Activated T-helper 1 cell treated with Interleukin-2 at 50 U/mL for 16 hours (primary cell): ENCODE results near the gene AKT3.
A peak's percentile ranks its signal among the peaks of the same experiment; 100 is the strongest.
"Not testable (repeated sequence)": the region's sequence is repeated elsewhere in the genome, so short reads cannot be mapped to it uniquely, and the experiment has no call there.

ENCODE experiments used
- DNase-seq: peaks from one replicate; pipeline ENCODE4 v3.0.0-alpha.2; 2020; ENCODE audit warnings: low read depth

Gene AKT3

DNA sequence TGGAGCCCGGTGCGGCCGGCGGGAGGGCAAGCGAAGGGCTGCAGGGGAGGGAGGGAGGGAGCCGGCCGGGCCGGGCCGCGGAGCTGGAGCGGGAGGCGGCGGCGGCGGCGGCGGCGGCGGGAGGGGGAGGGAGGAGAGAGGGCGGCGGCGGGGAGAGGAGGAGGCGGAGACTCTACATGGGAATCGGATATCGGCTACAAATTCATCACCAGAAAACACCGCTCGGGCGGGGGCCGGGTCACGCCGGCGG, at the start of gene AKT3:
AKT3 (minus strand) TSS at position 42 of the 250 bp plus-strand sequence. CDS start 7,073 bp downstream, outside the sequence.
- no peak for DNase-seq

DNA sequence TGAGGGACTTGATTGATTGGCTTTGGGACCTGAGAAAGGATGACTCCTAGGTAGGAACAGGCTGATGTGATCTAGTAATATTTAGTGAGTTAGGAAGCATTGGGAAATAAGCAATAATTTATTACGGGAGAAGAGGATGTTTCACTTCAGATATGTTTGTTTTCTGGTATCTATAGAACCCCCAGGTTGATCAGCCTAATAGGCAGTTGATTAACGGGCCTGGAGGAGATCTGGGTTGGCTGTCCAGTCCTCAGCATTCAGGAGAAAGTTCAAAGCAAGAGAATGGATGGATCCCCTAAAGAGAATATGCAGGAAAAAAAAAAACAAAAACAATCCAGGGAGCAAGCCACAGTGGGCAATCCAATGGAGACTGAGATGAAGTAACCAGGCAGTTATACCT, 48.2 kb upstream of the AKT3 start:
- no peak for DNase-seq

DNA sequence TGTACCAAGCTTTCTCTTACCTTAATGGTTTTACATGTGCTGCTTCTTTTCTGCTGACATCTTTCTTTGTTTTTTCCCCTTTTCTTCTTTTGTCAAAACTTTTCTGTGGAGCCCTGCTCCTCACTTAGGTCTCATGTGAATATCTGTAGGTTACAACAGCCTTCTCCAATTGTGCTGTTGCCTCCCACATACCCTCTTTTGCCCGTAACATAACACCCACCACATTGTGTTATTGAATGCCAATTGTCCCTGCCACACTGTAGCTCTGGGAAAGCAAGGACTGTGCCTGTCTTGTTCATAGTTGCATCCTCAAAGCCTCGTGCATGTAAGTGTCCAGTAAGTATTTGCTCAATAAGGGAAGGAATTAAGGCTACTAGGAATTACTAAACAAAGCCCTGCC, 46.3 kb upstream of the AKT3 start:
- DNase-seq, result no peak

DNA sequence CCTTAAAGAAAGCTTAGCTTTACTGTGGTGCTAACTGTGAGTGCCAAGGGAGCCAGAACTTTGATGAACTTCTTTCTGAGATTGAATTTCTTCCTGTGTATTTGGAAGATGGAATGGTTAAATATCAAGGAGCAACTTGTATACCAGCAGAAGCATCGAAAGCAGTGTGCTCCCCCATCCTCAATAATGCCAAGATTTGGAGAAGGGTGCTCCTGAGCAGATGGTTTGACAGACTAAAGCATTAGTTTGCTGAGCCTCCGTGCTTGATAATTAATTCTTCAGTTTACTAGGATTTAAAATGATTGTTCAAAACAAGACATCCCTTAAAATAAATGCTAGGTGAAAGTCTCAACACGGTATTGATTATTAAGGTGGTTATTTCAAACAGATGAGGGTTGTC, 42.4 kb upstream of the AKT3 start:
- DNase-seq, result no peak

DNA sequence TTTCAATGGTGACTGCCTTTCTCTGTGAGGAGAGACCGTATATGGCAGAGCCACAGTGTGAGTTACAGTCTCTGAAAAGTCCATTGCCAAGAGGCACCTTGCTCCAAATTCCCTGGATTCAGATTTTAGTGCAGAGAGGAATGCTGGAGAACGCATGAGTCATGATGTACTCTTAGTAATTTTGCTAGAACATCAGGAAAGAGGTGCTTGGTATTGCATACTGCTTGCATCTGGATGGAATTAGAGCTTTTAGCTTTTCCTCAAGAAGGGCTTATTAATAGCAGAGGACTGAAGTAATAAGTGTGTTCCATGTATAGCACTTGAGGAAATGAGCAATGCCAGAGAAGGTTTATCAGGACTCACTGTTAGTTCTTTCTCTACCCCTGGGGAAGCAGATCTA, 40.5 kb upstream of the AKT3 start:
- no peak for DNase-seq

DNA sequence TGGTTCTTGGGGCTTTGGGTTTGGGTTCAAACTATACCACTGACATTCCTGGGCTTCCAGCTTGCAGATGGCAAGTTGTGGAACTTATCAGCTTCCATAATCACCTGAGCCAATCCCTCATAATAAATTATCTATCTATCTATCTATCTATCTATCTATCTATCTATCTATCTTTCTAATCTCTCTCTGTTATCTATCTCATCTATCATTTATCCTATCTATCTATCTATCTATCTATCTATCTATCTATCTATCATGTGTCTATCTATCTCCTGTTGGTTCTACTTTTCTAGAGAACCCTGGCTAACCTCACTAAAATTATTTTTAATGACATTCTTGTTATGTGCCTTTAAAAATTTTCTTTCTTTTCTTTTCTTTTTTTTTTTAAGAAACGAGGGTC, 35.8 kb upstream of the AKT3 start:
- DNase-seq, result no peak

DNA sequence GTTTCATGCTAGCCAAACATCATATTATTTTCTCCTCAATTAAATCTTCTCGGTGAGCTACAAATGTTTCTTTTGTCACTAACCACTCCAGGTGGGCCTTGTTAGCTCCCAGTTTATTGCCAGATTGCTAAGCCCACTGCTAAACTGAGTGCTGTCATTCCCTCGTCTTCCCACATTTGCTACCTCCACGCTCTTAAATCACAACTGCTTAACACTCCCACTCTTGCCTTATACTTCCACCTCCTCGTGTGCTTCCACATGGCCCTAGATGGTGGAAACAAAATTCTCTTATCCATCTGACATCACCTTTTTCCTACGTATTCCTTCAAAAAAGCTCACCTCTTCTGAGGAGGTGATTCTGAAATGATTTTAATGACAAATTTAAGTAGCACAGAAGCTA, 34.6 kb upstream of the AKT3 start:
- no peak for DNase-seq

DNA sequence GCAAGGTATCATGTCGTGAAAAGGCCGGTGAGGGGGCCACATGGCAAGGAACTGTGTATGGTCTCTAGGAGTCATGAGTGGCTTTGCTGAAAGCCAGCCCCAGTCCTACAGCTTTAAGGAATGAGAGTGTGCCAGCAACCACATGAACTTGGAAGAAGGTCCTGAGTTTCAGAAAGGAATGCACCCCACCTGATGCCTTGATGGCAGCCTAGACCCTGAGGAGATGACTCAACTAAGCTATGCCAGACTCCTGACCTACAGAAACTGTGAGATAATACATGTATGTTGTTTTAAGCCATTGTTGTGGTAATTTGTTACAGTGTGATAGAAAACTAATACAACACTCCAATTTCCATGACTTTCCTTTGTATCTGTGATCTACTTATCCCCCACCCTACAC, 33.5 kb upstream of the AKT3 start:
- DNase-seq, result no peak

DNA sequence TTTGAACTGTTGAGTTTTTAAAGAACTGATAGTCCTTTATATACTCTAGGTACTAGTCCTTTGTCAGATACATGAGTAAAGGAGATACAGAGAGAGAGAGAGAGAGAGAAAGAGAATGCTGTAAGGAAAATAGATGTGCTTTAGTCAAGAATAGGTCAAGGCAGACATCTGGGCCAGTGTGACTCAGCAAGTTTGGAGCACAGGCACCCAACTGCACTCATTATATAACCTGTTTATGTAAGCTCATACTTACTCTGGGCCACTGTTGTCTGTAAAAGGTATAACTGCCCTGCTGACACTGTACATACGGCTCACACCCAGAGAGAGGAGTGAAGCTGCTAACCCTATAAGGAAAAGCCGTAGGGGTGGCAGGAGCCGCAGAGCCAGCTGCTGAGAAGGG, 32.2 kb upstream of the AKT3 start:
- no peak for DNase-seq

DNA sequence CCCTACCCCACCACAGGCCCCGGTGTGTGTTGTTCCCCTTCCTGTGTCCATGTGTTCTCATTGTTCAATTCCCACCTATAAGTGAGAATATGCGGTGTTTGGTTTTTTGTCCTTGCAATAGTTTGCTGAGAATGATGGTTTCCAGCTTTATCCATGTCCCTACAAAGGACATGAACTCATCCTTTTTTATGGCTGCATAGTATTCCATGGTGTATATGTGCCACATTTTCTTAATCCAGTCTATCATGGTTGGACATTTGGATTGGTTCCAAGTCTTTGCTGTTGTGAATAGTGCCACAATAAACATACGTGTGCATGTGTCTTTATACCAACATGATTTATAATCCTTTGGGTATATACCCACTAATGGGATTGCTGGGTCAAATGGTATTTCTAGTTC, 27.0 kb upstream of the AKT3 start:
- not testable (repeated sequence) for DNase-seq

DNA sequence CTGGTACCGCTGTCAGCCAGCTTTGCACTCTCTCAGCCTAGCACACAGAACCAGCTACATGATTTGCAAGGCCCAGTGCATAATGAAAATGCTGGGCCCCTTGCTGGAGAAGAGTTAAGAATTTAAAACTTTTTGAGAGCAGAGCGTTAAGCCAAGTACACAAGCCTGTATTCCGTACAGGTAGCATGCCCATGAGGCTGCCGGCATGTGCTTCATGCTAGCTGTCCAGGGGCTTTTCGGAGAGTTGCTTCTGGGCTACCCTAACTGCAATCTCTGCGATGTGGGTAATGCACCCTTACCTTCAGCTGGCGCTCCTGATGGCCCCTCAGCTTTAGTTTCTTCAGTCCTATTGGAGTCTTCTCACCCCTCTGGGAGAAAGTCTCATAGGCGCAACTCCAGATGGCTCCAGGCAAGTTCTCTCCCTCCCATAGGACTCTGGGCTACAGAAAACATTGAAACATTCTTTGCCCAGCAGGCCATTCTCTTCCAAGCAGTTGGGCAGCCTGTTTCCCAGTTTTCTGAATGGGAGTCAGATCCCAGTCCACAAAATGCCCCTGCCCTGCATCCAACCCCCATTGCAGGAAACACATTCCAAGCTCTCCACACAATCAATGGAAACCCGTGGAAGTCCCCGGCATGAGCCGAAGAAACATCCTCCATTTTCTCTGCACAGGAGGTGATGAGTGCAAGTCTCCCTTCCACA, 5.7 kb upstream of the AKT3 start:
- no peak for DNase-seq

DNA sequence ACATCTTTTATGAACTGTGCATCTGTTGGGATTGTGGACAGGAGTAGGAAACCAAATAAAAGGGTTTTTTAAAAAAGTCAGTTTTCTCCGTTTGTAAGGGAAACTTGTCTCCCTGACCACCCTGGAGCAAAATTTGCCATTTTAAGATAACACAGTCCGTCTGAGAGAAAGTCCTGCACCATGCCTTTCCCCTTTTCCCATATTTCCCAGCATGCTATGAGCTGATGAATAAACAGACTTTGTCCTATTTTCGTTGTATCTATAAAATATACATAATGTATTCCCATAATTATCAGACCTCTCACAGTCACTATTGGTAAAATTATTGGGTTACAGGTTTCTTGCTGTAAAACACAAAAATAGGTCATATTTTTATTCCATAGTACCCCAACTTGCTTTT, 1.7 kb upstream of the AKT3 start:
- DNase-seq, result no peak

DNA sequence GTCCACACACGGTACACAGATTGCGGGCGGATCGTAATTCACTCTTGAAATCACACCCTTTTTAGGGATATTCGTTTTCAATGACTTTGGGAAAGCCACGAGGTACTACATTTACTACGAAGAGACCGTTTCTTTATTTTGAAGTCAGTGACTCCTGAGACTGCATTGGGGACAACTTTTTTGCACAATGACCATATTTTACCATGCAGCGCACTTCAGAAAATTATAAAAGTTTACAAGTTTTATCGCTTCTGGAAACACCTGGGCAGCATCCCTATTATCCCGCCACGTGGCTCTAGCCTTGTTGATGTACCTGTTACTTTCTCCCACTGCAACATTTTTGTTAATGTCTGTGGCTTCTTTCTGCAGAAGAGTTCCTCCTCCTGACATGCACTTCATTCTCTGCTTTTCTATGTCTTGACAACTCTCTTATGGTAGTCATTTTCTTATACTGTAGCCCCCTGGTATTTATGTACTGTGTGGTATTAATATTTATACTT, 1.3 kb upstream of the AKT3 start:
- DNase-seq, result no peak

DNA sequence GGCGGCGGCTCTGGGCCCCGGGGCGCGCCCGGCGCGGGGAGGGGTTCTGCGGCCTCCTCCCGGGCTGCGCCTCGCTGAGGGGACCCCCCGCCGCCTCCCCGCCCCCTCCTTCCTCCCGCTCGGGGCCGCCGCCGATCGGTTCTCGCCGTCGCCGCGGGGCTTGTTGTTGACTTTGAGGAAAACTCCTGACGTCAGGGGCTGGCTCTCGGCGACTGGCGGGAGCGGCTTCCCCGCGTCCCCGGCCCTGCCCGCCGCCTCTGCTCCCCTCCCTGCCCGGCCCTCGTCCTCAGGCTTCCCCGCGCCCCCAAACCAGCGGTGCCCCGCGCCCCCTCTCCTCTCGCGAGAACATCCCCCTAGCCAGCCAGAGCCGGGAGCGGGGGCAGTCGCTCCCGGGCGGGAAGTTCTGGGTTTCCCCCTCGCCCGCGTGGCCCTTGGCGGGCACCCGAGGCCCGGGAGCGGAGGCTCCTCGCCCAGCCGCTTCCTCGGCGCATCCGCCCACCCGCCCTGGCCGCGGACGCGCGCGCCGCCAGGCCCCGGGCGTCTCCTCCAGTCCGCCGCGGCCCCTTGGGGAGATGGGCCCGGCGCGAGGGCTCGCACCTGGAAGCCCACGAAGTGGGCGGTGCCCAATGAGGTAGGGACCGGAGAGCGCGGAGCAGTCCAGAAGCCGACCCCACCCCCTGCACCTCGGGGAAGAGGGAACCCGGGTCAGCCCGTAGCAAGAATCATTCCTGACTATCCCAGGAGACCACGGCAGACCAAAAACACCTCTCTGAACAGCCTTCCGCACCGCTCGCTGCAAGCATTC, 611 bp upstream of the AKT3 start:
- peak; percentile 78 for DNase-seq

DNA sequence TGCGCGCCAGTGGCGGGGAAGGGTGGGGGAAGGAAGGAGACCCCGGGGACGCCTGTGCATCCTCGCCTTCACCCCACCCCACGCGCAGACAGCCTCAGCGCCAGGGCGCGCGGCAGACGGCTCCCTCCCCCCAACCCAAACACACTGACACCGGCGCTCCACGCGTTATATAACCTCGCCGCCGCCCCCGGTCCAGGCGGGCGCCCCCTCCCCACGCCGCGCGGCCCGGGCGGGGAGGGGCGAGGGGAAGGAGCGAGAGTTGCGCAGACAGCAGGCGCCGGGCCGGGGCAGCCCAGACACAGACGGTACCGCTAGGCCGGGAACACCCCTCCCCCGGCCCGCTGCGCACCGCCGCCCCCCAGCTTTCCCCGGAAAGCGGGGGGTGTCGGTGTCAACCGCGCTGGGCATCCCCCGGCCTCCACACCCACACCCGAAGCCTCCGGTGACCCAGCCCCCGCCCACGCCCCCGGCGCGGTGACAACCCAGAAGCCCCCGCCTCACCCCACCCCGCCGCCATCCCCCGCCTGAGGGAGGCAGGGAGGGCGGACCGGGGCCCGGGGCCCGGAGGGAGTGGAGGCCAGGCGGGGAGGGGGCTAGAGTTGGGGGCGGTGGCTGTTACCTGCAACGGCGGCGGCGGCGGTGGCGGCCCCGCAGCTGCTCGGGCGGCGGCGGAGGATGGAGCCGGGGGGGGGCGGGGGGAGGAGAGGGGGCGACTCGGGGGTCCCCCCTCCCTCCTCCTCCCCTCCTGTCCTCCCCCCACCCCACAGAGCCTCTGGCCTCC, 432 bp downstream of the AKT3 start:
- DNase-seq, result peak; percentile 46

DNA sequence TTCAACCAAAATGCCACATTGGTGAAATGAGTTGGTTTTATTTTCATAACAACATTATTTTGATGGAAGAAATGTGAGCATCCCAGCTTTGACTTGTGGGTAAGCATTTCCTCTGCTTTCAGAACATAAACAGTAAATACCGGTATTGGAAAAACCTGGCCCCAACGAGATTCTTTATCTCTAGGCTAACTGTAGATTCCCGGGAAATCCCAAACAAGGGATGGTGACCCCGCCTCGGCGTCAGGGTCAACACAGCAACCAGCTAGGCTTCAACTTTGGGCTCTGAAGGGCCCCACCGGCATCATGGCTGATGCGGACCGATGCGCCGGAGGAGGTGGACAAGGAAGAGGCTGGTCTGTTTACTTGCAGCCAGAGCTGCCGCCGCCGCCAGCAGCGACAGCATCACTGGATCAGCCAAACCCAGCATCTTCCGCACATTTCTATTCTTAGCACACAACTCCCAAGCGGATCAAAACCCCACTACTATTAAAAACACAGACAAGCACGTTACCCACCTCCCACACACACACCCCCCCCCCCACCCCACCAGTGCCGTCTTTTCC, 1.1 kb downstream of the AKT3 start:
- peak; percentile 28 for DNase-seq

DNA sequence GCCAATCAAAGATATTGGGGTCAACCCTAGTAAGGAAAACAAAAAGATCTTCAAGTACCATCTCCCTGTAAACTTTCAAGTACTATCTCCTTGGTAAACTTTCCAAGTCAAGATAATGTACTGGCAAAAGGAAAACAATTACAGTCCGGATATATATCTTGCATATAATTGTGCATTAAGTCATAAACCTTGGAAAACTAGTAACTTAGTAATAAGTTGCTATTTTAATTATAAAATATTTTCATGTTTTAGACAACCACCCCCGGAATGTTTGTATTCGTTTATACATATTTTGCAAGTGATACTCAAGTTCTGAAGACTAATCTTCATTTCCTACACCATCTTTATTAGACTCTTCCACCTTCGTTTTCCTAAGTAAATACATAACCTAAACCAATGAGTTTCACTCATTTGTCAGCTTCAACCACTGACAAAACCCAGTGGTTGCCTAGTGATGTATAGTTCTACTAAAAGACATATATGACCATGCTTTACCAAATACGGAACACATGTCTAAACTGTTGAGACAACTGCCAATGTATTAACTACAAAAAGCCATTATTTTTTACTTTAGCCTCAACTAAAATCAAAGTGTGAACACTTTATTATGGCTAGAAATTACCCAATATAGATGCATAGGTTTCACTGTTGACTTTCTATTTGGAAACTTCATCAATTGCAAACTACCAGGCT, 1.7 kb downstream of the AKT3 start:
- DNase-seq, result no peak

DNA sequence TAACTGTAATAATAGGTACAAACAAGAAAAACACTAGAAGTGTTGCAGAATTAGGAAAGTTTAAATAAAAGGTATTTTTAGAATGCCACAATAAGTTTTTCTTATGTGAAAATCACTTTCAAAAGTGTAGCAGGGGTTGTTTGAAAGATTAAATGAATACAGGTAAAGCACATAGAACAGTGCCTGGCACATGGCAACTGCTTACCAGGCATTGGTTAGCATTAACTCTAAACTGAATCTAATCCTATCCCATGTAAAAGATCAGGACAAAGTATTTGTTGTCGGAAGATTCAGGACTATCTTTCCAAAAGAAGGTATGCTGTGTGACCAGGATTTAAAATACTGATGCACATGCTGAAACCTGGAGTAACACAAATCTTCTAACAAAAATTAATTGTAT, 3.3 kb downstream of the AKT3 start:
- DNase-seq, result no peak

DNA sequence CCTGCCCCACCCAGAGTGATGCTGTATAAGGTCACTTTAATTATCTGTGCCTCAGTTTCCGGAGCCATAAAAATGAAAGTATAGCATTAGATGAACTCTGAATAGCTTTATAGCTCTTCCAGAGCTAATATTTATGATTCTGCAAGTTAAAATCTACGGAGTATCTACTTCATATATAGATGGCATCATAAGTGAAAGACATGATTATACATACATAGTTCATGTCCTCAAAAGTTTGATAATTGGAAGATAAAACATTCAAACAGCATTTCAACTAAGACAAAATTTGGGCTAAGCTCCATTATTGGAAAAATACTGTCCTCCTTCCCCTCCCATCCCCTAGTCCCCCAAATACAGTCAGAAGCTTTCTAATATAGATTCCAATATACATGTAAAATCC, 4.2 kb downstream of the AKT3 start:
- DNase-seq, result no peak

DNA sequence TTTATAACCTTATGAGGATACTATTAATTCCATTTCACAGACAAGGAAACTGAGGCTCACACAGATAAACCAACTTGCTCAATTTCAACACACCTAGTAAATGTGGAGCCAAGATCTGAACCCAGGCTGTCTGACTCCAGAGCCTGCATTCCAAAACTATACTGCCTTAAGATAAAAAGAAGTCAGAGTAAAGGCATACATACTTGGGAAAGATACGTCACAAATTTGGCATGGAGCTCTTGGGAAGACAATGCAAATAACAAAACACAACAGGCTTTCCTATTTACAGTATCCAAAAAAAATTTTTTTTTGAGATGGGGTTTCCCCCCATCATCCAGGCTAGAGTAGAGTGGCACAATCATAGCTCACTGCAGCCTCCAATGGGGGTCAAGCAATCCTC, 5.9 kb downstream of the AKT3 start:
- no peak for DNase-seq

DNA sequence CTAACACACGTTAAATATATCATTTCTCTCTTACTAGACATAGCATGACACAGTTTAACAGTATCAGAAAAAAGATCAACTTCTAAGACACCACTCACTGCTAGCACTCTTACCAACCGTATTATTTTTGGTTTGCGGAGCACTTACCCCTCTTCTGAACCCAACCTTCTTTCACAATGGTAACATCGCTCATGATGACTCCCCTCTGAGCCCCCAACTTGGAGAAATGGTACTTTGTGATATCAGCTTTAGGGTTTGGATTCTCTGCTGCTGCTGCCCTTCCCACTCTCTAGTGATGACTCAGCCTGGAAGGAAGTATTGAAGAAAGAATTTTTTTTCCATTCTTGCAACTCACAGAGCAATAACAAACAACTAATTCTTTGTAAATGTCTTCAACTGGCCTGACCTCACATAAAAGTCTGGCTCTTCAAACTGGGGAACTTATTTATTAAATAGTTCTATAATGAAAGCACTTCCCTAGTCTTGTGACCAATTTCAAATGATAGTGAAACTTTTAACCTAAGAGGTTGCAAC, 7.0 kb downstream of the AKT3 start:
- DNase-seq, result no peak

DNA sequence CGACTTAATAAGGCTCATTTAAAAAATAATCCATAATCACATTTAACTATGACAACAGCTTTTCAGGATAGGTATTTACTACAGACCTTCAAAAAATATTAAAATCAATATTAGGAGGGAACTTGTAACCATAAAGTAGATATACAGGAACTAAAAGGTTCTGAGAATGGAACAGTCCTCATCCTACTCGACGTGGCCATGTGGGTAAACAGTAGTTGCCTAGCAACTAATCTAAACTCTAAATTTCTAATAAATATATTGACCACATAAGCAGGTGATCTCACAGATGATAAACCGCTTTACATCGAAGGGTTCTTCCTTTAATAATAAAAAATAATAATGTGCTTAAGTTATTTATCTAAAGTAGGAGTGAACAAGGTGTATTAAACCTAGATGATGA, 7.9 kb downstream of the AKT3 start:
- no peak for DNase-seq
